Airway epithelial cell (primary cell): ENCODE data around the gene ADAMTS9. TPM values are rescaled to one million over a fixed set of nuclear protein-coding genes. Genes with fewer than 3 reads are reported as not detected.

Experiments used
- total RNA-seq: library from RNA; depleted of rRNA; stranded (reverse); fragments of >200 nt; gene quantifications from 2 replicates; pipeline ENCODE4 v1.2.3, GENCODE V29; 2015

ADAMTS9 gene, protein sequence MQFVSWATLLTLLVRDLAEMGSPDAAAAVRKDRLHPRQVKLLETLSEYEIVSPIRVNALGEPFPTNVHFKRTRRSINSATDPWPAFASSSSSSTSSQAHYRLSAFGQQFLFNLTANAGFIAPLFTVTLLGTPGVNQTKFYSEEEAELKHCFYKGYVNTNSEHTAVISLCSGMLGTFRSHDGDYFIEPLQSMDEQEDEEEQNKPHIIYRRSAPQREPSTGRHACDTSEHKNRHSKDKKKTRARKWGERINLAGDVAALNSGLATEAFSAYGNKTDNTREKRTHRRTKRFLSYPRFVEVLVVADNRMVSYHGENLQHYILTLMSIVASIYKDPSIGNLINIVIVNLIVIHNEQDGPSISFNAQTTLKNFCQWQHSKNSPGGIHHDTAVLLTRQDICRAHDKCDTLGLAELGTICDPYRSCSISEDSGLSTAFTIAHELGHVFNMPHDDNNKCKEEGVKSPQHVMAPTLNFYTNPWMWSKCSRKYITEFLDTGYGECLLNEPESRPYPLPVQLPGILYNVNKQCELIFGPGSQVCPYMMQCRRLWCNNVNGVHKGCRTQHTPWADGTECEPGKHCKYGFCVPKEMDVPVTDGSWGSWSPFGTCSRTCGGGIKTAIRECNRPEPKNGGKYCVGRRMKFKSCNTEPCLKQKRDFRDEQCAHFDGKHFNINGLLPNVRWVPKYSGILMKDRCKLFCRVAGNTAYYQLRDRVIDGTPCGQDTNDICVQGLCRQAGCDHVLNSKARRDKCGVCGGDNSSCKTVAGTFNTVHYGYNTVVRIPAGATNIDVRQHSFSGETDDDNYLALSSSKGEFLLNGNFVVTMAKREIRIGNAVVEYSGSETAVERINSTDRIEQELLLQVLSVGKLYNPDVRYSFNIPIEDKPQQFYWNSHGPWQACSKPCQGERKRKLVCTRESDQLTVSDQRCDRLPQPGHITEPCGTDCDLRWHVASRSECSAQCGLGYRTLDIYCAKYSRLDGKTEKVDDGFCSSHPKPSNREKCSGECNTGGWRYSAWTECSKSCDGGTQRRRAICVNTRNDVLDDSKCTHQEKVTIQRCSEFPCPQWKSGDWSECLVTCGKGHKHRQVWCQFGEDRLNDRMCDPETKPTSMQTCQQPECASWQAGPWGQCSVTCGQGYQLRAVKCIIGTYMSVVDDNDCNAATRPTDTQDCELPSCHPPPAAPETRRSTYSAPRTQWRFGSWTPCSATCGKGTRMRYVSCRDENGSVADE (N-terminal part only)
- total RNA-seq: 0.28 TPM in 1 of 2 replicates, not detected in the other

DNA sequence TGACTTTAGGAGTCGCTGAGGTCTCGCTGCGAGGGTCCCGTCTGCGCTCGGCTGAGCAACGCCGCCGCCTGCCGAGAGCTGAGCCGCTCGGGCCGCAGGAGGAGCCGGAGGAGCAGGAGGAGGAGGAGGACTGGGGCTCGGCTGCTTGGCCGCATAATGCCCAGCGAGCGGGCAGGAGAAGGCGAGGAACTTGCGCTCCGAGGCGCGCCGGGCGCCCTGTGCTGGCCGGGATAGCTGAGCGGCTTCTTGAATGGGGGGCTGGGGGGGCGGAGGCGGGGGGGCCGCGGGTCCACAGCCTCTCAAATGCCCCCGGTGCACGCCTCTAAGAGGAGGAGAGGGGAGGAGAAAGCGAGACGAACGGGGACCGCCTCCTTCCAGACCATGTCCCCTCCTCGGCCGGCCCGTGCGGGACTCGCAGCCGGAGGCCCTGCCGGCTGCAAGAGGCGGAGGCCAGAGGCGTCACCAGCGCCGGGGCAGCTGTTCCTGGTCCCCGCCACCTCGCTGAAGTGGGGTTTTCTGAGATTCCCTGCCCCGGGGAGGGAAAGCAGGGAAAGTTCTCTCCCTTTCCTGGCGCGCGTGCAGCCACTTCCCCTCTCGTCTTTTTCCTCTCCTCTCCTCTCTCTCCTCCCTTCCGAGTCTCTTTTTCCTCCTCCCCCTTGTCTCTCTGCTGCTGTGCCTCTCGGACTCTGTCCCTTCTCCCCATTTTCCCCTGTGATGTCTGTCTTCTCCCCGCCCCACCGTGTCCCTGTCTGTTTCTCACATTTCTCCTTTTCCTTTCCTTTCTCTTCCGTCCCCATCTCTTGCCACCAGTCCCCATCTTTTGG lies at the start of gene ADAMTS9:
TSS of gene ADAMTS9 (minus strand) at position 220 of the 824 bp plus-strand sequence. CDS start 343 bp downstream, outside the sequence.

